ENCODE data around the gene MYO15A.
A peak's percentile ranks its signal among the peaks of the same experiment; 100 is the strongest.

Gene MYO15A

DNA sequence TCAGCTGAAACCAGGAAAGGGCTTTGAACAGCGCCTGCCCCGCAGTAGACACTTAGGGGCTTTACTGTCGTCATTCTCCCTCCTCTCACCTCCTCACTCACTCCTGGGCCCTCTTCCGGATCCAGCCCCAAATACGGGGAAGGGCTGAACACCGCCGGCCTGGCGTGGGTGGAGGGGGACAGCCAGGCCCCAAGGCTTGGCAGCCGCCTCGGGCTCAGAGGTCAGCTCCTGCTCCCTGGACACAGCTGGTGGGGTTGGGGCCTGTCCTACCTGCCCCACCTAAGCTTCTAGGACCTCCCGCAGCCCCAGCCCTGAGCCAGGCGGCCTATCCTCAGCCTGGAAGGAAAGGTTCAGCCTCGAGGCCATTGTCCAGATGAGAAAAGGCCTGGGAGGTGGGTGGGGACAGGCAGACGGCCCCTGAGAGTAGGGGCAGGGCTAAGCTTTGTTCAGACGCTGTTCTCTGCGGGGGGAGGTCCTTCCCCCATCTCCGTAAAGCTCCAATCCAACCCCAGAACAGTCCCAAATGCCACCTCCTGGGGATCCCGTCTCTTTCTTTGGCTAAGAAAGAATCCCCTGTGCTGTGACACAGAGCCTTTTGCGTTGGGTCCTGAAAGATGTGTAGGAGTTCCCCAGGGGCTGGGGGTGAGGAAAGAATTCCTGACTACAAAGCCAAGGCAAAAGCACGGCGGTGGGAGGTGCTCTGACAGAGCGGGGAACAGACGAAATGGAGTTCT is 116.0 kb downstream of the MYO15A start:
- DNase-seq = no peak

DNA sequence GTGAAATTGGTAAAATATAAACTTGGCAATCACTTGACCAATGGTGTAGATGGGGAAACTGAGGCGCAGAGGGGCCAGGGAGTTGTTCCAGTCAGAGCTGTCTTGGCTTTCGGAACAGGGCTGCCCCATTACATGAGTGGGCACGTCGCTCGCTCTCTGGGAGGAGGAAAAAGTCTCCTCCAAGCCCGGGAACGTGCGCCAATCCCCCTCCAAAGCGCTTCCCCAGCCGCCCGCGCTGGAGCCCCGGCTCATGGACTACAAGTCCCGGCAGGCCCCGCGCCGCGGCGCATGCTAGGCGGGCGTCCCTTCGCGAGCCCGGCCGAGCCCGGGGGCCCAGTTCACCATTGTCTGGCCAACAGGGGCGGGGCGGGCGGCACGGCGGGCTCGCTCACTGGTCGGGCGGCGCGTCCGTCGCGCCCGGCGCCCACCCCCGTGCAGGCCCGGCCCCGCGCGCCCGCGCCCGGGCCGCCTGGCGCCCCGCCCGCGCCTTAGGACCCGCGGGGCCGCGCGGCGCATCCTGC is 116.6 kb downstream of the MYO15A start, which contains the start of gene LLGL1:
LLGL1 (plus strand) TSS at position 515 of the 521 bp plus-strand sequence. CDS start 48 bp downstream, outside the sequence.
- DNase-seq = peak; percentile 55

DNA sequence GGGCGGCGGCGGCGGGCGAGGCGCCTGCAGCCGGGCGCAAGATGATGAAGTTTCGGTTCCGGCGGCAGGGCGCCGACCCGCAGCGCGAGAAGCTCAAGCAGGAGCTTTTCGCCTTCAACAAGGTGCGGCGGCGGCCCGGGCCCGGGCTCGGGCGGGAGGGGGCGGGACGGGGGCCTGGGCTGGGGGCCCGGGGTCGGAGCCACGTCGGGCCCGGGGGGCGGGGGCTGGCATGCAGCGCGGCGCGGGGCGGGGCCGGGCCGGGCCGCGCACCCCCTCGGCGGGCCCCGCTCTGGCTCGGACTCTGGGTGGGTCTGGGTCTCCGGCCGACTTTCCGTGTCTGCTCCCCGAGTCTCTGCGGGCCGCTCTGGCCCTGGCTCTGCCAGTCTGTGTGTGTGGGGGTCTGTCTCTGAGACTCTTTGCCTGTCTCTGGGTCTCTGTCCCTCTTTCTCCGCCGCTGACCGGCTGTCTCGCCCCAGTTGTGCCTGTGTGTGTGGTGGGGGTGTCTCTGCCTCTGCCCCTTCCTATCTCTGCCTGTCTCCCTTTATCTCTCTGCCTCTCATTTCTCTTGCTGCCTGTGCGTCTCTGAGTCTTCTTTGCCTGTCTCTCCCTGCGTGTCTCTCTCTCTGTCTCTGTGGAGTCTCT is 117.2 kb downstream of the MYO15A start:
- no peak for DNase-seq

DNA sequence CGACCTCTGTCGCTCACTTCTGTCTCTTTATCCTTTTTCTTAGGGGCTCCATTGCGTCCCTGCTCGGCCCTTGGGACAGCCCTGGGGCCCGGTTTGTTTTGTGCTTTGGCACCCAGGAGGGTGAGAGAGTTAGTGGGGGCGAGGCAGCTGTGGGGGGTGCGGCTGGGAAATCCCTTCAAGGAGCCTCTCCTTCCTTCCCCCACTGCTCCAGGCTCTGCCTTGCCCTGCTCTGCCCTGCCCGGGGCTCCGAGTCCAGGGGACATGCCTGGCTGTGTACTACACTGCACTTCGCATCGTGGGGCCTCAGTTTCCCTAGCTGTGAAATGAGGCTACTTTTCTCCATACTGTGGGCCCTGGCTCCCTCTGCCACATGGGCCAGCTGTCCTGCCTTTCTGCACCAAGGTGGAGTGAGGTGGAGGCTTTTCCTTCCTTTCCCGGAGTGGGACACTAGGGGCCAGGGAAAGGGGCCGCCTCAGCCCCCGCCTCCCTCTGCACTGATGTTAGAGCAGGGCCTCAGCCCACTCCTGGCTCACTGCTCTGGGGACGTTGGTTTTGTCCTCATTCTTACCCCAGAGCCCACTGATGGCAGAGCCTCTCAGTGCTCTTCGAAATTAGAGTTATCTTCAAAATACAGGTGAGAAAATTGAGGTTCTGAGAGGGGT is 117.9 kb downstream of the MYO15A start:
- DNase-seq = no peak

DNA sequence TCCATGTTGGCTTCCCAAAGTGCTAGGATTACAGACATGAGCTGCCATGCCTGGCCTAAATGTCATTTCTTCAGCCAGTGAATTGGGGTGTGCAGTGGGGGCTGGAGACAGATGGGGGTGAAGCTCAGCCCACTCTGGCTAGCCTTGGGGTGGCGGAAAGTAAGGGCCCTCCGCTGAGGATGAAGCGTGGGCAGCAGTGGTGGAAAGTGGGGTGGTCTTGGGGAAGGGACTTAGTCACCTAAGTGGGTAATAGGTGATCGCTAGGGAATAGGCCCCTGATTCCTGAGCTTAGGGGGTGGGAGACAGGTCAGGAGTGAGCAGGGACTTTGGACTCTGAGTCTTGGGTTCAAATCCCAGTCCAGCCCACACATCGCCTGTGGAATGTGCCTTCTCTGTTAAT is 119.1 kb downstream of the MYO15A start:
- no peak for DNase-seq

DNA sequence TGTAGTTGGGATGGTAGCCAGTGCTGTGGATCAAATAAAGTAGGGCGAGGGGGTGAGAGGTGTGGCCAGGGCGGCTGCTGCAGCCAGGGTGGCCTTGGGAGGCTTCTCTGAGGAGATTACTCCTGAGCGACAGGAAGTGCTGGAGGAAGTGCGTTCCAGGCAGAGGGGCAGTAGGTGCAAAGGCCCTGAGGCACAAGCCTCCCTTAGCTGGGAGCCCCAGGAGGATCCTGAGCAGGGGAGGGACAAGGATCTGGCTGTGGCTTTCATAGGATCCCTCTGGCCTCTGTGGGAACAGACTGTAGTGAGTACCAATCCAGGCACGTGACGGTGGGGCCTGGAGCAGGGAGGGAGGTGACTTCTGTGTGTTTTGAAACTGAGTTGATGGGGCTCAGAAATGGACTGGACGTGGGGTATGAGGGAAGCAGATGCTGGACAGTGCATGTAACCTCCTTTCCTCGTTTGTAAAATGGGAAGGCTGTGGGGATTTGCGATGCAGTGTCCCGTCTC is 119.7 kb downstream of the MYO15A start:
- no peak for DNase-seq

DNA sequence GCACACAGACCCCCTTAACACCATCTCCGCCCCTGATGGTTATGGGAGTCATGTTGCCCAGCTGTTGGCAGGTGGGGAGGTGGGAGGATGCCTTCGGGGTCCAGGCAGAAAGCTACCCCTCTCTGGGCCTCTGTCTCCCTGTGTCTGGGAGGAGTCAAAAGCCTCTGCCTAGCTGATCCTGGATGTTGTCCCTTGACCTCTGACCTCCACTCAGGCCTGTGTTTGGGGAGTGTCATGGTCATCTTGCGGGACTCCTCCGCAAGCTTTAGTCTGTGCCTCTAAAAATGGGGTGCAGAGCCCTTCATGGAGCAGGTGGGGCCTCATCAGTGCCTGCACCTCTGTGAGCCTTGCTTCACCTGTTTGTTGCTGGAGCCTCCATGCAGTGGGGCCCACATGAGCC is 120.7 kb downstream of the MYO15A start:
- DNase-seq = no peak

Measured in KG1 (cell line).